Measurements from ENCODE around the gene PSTK. TPM values are rescaled to one million over a fixed set of nuclear protein-coding genes. Genes with fewer than 3 reads are reported as not detected.

PSTK gene
- total and polyA plus RNA-seq, 9 of the 15 experiments (the other 6 are each of a cell fraction or from before 2014, with no cell fraction given) = 13.2 to 49.7 (median 18.9) TPM

DNA sequence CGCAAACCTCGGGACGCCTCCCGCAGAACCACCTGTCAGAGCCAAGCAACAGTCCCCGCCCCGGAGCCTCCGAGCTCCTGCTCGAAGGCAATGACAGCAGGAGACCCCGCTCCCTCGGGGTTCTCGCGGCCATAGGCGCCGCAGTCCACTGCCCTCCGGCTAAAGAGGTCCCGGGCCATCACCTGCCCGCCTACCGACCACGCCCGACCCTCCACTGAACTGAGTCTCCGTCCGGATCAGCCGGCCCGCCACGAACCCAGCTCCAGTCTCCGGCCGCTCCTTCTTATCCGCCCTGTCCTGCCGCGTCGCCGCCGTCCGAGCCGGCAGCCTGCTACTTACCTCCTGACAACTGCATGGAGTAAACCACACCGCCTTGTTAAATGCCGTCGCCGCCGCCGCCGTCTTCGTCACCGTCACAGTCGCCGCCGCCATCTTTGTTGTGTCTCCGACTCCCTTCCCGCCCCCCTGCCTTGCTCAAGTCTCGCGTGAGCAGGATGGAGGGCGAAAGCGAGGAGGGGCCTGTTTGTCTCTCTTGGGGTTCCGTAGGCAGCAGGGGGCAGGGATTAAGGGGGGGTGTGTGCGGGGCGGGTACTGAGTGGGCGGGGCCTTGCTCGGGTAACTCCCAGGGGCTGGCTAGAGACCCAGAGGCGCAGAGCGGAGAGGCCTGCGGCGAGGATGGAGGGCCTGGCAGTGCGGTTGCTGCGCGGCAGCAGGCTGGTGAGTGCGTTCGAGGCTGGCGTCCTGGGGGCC lies 28.3 kb downstream of the PSTK start, which contains the start of the genes ACADSB and IKZF5 (continued):
- TF ChIP-seq BACH1 (tag; IDR thresholded peaks at IDR 0.05) (no peak), NFE2L1 (tag; IDR thresholded peaks at IDR 0.05; ENCODE audit: borderline replicate concordance, low read depth) (no peak), ZNF436 (CRISPR knock-in tag; IDR thresholded peaks at IDR 0.05) (no peak), POU5F1 (IDR thresholded peaks at IDR 0.05; ENCODE audit: borderline replicate concordance, low read depth, low read length, partially characterized antibody) (peak; percentile 71), ZNF41 (CRISPR knock-in tag; conservative IDR thresholded peaks at IDR 0.05) (no peak), PURB (CRISPR knock-in tag; IDR thresholded peaks at IDR 0.05; ENCODE audit: low read depth) (no peak), ZNF507 (tag; conservative IDR thresholded peaks at IDR 0.05) (no peak), ZNF778 (CRISPR knock-in tag; IDR thresholded peaks at IDR 0.05) (no peak), SP1 (CRISPR knock-in tag; IDR thresholded peaks at IDR 0.05) (peak; percentile 87), HDAC3 (IDR thresholded peaks at IDR 0.05; ENCODE audit: borderline replicate concordance, partially characterized antibody) (no peak), MTF1 (CRISPR knock-in tag; IDR thresholded peaks at IDR 0.05; ENCODE audit: borderline replicate concordance) (no peak), SMARCE1 (IDR thresholded peaks at IDR 0.05) (no peak), MCM7 (IDR thresholded peaks at IDR 0.05) (no peak), NCOA2 (IDR thresholded peaks at IDR 0.05; ENCODE audit: partially characterized antibody in 2 of 2) (no peak), CTBP1 (IDR thresholded peaks at IDR 0.05; ENCODE audit: borderline replicate concordance) (peak; percentile 11; the same call in 1 of the 2 replicates), NEUROD1 (IDR thresholded peaks at IDR 0.05; ENCODE audit: borderline replicate concordance, low read depth, low read length, partially characterized antibody) (peak; percentile 80)
- TF ChIP-seq, protein P1, sequence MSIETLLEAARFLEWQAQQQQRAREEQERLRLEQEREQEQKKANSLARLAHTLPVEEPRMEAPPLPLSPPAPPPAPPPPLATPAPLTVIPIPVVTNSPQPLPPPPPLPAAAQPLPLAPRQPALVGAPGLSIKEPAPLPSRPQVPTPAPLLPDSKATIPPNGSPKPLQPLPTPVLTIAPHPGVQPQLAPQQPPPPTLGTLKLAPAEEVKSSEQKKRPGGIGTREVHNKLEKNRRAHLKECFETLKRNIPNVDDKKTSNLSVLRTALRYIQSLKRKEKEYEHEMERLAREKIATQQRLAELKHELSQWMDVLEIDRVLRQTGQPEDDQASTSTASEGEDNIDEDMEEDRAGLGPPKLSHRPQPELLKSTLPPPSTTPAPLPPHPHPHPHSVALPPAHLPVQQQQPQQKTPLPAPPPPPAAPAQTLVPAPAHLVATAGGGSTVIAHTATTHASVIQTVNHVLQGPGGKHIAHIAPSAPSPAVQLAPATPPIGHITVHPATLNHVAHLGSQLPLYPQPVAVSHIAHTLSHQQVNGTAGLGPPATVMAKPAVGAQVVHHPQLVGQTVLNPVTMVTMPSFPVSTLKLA (conservative IDR thresholded peaks at IDR 0.05) = peak in 1 of 2 experiments; percentile 53; a peak in 2 of 4 replicates
- TF ChIP-seq, protein P2, sequence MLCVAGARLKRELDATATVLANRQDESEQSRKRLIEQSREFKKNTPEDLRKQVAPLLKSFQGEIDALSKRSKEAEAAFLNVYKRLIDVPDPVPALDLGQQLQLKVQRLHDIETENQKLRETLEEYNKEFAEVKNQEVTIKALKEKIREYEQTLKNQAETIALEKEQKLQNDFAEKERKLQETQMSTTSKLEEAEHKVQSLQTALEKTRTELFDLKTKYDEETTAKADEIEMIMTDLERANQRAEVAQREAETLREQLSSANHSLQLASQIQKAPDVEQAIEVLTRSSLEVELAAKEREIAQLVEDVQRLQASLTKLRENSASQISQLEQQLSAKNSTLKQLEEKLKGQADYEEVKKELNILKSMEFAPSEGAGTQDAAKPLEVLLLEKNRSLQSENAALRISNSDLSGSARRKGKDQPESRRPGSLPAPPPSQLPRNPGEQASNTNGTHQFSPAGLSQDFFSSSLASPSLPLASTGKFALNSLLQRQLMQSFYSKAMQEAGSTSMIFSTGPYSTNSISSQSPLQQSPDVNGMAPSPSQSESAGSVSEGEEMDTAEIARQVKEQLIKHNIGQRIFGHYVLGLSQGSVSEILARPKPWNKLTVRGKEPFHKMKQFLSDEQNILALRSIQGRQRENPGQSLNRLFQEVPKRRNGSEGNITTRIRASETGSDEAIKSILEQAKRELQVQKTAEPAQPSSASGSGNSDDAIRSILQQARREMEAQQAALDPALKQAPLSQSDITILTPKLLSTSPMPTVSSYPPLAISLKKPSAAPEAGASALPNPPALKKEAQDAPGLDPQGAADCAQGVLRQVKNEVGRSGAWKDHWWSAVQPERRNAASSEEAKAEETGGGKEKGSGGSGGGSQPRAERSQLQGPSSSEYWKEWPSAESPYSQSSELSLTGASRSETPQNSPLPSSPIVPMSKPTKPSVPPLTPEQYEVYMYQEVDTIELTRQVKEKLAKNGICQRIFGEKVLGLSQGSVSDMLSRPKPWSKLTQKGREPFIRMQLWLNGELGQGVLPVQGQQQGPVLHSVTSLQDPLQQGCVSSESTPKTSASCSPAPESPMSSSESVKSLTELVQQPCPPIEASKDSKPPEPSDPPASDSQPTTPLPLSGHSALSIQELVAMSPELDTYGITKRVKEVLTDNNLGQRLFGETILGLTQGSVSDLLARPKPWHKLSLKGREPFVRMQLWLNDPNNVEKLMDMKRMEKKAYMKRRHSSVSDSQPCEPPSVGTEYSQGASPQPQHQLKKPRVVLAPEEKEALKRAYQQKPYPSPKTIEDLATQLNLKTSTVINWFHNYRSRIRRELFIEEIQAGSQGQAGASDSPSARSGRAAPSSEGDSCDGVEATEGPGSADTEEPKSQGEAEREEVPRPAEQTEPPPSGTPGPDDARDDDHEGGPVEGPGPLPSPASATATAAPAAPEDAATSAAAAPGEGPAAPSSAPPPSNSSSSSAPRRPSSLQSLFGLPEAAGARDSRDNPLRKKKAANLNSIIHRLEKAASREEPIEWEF (CRISPR knock-in tag; IDR thresholded peaks at IDR 0.05) = no peak

Measured in K562 (cell line).